Endothelial cell of umbilical vein (primary cell): ENCODE results near the gene MBOAT1. TPM values are rescaled to one million over a fixed set of nuclear protein-coding genes. Genes with fewer than 3 reads are reported as not detected.
A peak's percentile ranks its signal among the peaks of the same experiment; 100 is the strongest.

ENCODE experiments used
- BruUV-seq: library from RNA; stranded (reverse); fragments of 400-500 nt; replicated peaks from 2 replicates; lab custom pipeline; 2021; lab: Mats Ljungman, UMichigan
- CTCF ChIA-PET: fragments of 300-600, 350-600 bp; sonication (Branson Sonifier 250); formaldehyde crosslinking; loops from one replicate; lab custom pipeline; 2021; ENCODE audit warnings: antibody characterized with exemption, inconsistent platforms; lab: Charles Lee
- POLR2A ChIA-PET: fragments of 300-600, 350-600 bp; sonication (Branson Sonifier 250); formaldehyde crosslinking; loops from one replicate; lab custom pipeline; 2021; ENCODE audit warnings: antibody characterized with exemption, inconsistent platforms; lab: Charles Lee
- DNase-seq: peaks from one replicate; pipeline ENCODE4 v3.0.0-alpha.2; 2011; ENCODE audit warnings: low read depth, low spot score
- FAIRE-seq: peaks from 2 replicates; lab custom pipeline; 2011; peaks lifted over from hg19 to GRCh38; lab: Jason Lieb, UNC
- H2AFZ ChIP-seq: 2 replicates; pipeline ENCODE4 v1.6.0; 2012; ENCODE audit warnings: low read depth, low read length, control low read depth, inconsistent platforms
- H3K27ac ChIP-seq: 2 replicates; pipeline ENCODE4 v1.5.1; 2011; ENCODE audit warnings: low read depth, mild to moderate bottlenecking, control low read depth, low read length, moderate library complexity; ENCODE audit not compliant: insufficient read depth
- H3K27me3 ChIP-seq, 2 experiments: 2 replicates each; pipeline versions ENCODE4 v1.6.0 to v1.6.1; 2011; ENCODE audit warnings: low read length in 2 of 2, mixed read lengths in 1 of 2; ENCODE audit not compliant: control insufficient read depth in 2 of 2, insufficient read depth in 2 of 2
- H3K36me3 ChIP-seq, 2 experiments: 2 replicates in 1 of 2; 3 replicates in 1 of 2; pipeline ENCODE4 v1.5.1; 2011; ENCODE audit warnings: low read length in 2 of 2, mild to moderate bottlenecking in 1 of 2, moderate library complexity in 1 of 2; ENCODE audit not compliant: control insufficient read depth in 2 of 2, insufficient read depth in 2 of 2; ENCODE audit errors: extremely low read depth in 1 of 2
- H3K4me1 ChIP-seq: 3 replicates; pipeline ENCODE4 v1.5.1; 2011; ENCODE audit warnings: mild to moderate bottlenecking, low read length; ENCODE audit not compliant: control insufficient read depth, insufficient read depth; ENCODE audit errors: extremely low read depth
- H3K4me2 ChIP-seq: 2 replicates; pipeline ENCODE4 v1.6.1; 2011; ENCODE audit warnings: low read length, control low read depth, mixed read lengths; ENCODE audit not compliant: insufficient read depth
- H3K4me3 ChIP-seq, 3 experiments: fragments of 200-600 bp in 1 of 3; sonication (generic), shearing (Covaris generic) in 1 of 3; replicated peaks in 1 of 3; 2 replicates each; pipeline ENCODE4 v1.5.1; 2011 to 2016; ENCODE audit warnings: control low read depth in 3 of 3, low read length in 3 of 3, mild to moderate bottlenecking in 2 of 3, inconsistent platforms in 1 of 3, low read depth in 1 of 3, moderate library complexity in 1 of 3; ENCODE audit not compliant: insufficient read depth in 1 of 3
- H3K79me2 ChIP-seq: 2 replicates; pipeline ENCODE4 v1.6.0; 2012; ENCODE audit warnings: low read length, inconsistent platforms; ENCODE audit not compliant: control insufficient read depth, insufficient read depth
- H3K9ac ChIP-seq: replicated peaks from 2 replicates; pipeline ENCODE3; 2011; ENCODE audit warnings: low read length, control low read depth; ENCODE audit not compliant: insufficient read depth; ENCODE audit errors: extremely low read depth
- H3K9me1 ChIP-seq: replicated peaks from 3 replicates; pipeline ENCODE4 v1.6.0; 2011; ENCODE audit warnings: mild to moderate bottlenecking, low read length; ENCODE audit not compliant: control insufficient read depth, insufficient read depth; ENCODE audit errors: extremely low read depth
- H3K9me3 ChIP-seq: replicated peaks from 2 replicates; pipeline ENCODE4 v1.5.1; 2012; ENCODE audit warnings: low read length, inconsistent platforms; ENCODE audit not compliant: control insufficient read depth, insufficient read depth
- H4K20me1 ChIP-seq: replicated peaks from 2 replicates; pipeline ENCODE3; 2011; ENCODE audit warnings: mild to moderate bottlenecking, low read length; ENCODE audit not compliant: control insufficient read depth, insufficient read depth; ENCODE audit errors: extremely low read depth
- EZH2 ChIP-seq: IDR thresholded peaks from 2 replicates; pipeline ENCODE4 v1.6.1; 2012; ENCODE audit warnings: borderline replicate concordance, low read depth, mild to moderate bottlenecking, moderate library complexity, low read length, inconsistent platforms; ENCODE audit not compliant: severe bottlenecking
- FOS ChIP-seq: IDR thresholded peaks from 2 replicates; pipeline ENCODE4 v1.6.1; 2011; ENCODE audit warnings: mild to moderate bottlenecking, low read length, moderate library complexity, borderline replicate concordance; ENCODE audit not compliant: insufficient read depth
- GATA2 ChIP-seq: IDR thresholded peaks from 2 replicates; pipeline ENCODE4 v1.7.0; 2011; ENCODE audit warnings: low read depth, mild to moderate bottlenecking, moderate library complexity, mixed read lengths, low read length; ENCODE audit not compliant: insufficient read length, insufficient read depth
- JUN ChIP-seq: IDR thresholded peaks from 2 replicates; pipeline ENCODE4 v1.6.1; 2011; ENCODE audit warnings: borderline replicate concordance, low read depth; ENCODE audit not compliant: insufficient read length, insufficient read depth
- MYC ChIP-seq: IDR thresholded peaks from one replicate; pipeline ENCODE4 v1.6.1; 2011; ENCODE audit warnings: mild to moderate bottlenecking, low read depth, low read length
- POLR2A ChIP-seq: IDR thresholded peaks from 2 replicates; pipeline ENCODE4 v1.6.1; 2012; ENCODE audit warnings: low read depth, mild to moderate bottlenecking, control low read depth, low read length
- POLR2AphosphoS5 ChIP-seq: IDR thresholded peaks from 2 replicates; pipeline ENCODE4 v1.6.1; 2012; ENCODE audit warnings: low read depth, mild to moderate bottlenecking, control low read depth, low read length, moderate library complexity; ENCODE audit not compliant: insufficient read depth
- dilution Hi-C: fragments of 300-500 bp; cut with MboI; formaldehyde crosslinking; loops from one replicate; pipeline ENCODE4 v1.15.0; 2019; ENCODE audit warnings: low sequenced_read_pairs; ENCODE audit not compliant: extremely low pct_ligation_motif_present
- intact Hi-C: fragments of 100-400 bp; cut with micrococcal nuclease; formaldehyde crosslinking; loops from one replicate; pipeline ENCODE4 v1.10.0; 2022
- polyA plus RNA-seq, 4 experiments: library from polyadenylated mRNA; depleted of rRNA in 3 of 4; stranded (reverse) in 3 of 4; unstranded in 1 of 4; fragments of >200 nt; gene quantifications; 2 replicates each; pipeline versions ENCODE4 v1.2.1 to v1.2.3, GENCODE V29; 2011 to 2012; ENCODE audit warnings: missing spikeins in 1 of 4
- total RNA-seq: library from RNA; stranded (reverse); gene quantifications from 2 replicates; pipeline ENCODE4 v1.2.3, GENCODE V29; 2021
- TF ChIP-seq, protein P1 (sequence below), 2 donors: IDR thresholded peaks; 1 replicate in 1 of 2; 2 replicates in 1 of 2; pipeline ENCODE4 v1.5.1; 2011; ENCODE audit warnings: low read length in 2 of 2, mild to moderate bottlenecking in 2 of 2, moderate library complexity in 2 of 2, control low read depth in 1 of 2, inconsistent platforms in 1 of 2, low read depth in 1 of 2; ENCODE audit not compliant: insufficient read depth in 1 of 2; ENCODE audit errors: extremely low read depth in 1 of 2
- TF ChIP-seq, protein P2 (sequence below): IDR thresholded peaks from 2 replicates; pipeline ENCODE4 v1.6.1; 2011; ENCODE audit not compliant: insufficient read depth, insufficient read length

MBOAT1 gene
- total and polyA plus RNA-seq, 2 donors (not counting 3 experiments of a cell fraction or from before 2014, with no cell fraction given): 2.1 to 5.4 TPM

GRCh38 chr6:20056350-20056992 is 155.8 kb downstream of the MBOAT1 start:
- no peaks in the 10 kb centered on the region for H4K20me1 ChIP-seq
- POLR2A ChIA-PET: no interaction called here
- H3K27ac ChIP-seq: no peak overlapping the region
- H3K9me1 ChIP-seq: no peaks in the 10 kb centered on the region
- no peaks in the 10 kb centered on the region for H3K79me2 ChIP-seq
- CTCF ChIA-PET: interaction anchor here (0.9 to 2.2 kb wide), 17 partner anchors 9 to 1550 kb away, joined by 3 to 87 read pairs (median 3); no protein-coding TSS in a partner anchor
- H3K9ac ChIP-seq: no peak overlapping the region
- TF ChIP-seq, protein P1, sequence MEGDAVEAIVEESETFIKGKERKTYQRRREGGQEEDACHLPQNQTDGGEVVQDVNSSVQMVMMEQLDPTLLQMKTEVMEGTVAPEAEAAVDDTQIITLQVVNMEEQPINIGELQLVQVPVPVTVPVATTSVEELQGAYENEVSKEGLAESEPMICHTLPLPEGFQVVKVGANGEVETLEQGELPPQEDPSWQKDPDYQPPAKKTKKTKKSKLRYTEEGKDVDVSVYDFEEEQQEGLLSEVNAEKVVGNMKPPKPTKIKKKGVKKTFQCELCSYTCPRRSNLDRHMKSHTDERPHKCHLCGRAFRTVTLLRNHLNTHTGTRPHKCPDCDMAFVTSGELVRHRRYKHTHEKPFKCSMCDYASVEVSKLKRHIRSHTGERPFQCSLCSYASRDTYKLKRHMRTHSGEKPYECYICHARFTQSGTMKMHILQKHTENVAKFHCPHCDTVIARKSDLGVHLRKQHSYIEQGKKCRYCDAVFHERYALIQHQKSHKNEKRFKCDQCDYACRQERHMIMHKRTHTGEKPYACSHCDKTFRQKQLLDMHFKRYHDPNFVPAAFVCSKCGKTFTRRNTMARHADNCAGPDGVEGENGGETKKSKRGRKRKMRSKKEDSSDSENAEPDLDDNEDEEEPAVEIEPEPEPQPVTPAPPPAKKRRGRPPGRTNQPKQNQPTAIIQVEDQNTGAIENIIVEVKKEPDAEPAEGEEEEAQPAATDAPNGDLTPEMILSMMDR (IDR thresholded peaks at IDR 0.05; ENCODE audit: extremely low read depth in 1 of 2, insufficient read depth in 1 of 2, low read depth in 1 of 2, low read length in 2 of 2): peak; percentile 19 to 26
- no peak for TF ChIP-seq EZH2
- no peak for TF ChIP-seq JUN
- no peak for TF ChIP-seq MYC
- no peak overlapping the region for H3K4me2 ChIP-seq
- H3K9me3 ChIP-seq: no peaks in the 10 kb centered on the region
- no peaks in the 10 kb centered on the region for H3K4me1 ChIP-seq
- no peak overlapping the region for H3K4me3 ChIP-seq
- BruUV-seq: no TSS peak
- H3K27me3 ChIP-seq: no peaks in the 10 kb centered on the region
- dilution Hi-C loops: no loop called here
- H2AFZ ChIP-seq: no peak overlapping the region
- FAIRE-seq (no peak), DNase-seq (peak; percentile 44)
- intact Hi-C loops: loop anchor here (1.0 to 5.0 kb wide), 2 partner anchors 1460 to 1529 kb away; no protein-coding TSS in a partner anchor
- no peaks in the 10 kb centered on the region for H3K36me3 ChIP-seq

- H4K20me1 ChIP-seq: no peaks in the 10 kb centered on the region
- no peak overlapping the region for H3K9ac ChIP-seq
- H3K79me2 ChIP-seq: no peaks in the 10 kb centered on the region
- no TSS peak for BruUV-seq
- TF ChIP-seq JUN (no peak), POLR2A (no peak), POLR2AphosphoS5 (no peak), FOS (no peak), EZH2 (no peak), GATA2 (no peak), MYC (no peak)
- TF ChIP-seq, protein P1 (IDR thresholded peaks at IDR 0.05; ENCODE audit: extremely low read depth in 1 of 2, insufficient read depth in 1 of 2, low read depth in 1 of 2, low read length in 2 of 2): no peak
- TF ChIP-seq, protein P2, sequence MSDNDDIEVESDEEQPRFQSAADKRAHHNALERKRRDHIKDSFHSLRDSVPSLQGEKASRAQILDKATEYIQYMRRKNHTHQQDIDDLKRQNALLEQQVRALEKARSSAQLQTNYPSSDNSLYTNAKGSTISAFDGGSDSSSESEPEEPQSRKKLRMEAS: no peak
- no peaks in the 10 kb centered on the region for H3K36me3 ChIP-seq
- H3K9me1 ChIP-seq: no peaks in the 10 kb centered on the region
- H3K4me2 ChIP-seq: no peak overlapping the region
- intact Hi-C loops: loop anchor here (1.0 to 5.0 kb wide), 2 partner anchors 1460 to 1529 kb away; no protein-coding TSS in a partner anchor
- FAIRE-seq: no peak
- H3K27me3 ChIP-seq: no peaks in the 10 kb centered on the region
- H3K9me3 ChIP-seq: no peaks in the 10 kb centered on the region
- ChIA-PET POLR2A (no interaction called here), CTCF (interaction anchor here (0.9 to 2.2 kb wide), 16 partner anchors 8 to 1549 kb away, joined by 3 to 87 read pairs (median 4); no protein-coding TSS in a partner anchor)
- DNase-seq: no peak
- dilution Hi-C loops: no loop called here
- no peak overlapping the region for H2AFZ ChIP-seq
- no peak overlapping the region for H3K27ac ChIP-seq
- H3K4me3 ChIP-seq: no peak overlapping the region
- H3K4me1 ChIP-seq: no peaks in the 10 kb centered on the region
Observed at GRCh38 chr6:20055916-20056315, 156.4 kb downstream of the MBOAT1 start.
